GM21360 (cell line): ENCODE results near the gene SLC8A1.
A peak's percentile ranks its signal among the peaks of the same experiment; 100 is the strongest.

ENCODE experiments used
- ATAC-seq: cut with Tn5 transposase; IDR thresholded peaks from one replicate; pipeline ENCODE4 v1.9.1; 2021; ENCODE audit warnings: mild to moderate bottlenecking, moderate library complexity; ENCODE audit not compliant: unreplicated experiment

SLC8A1 gene

DNA sequence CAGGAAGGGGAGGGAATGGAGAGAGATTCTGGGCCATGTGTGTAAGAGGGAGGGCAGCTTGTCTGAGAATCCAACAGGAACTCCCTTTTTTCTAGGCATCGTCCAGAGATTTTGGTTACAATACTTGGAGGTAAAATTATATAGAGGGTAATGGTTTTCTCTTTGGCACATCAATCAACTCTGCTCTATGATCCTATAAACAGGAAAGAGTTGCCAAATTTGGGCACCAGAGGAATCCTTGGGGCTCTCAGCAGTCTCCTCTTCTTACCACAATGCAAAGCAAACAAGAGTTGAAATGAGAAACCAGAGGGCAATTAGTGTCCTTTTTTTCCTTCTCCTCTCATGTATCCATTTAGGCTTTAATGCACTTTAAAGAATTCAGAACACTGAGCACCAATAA is 243.4 kb downstream of the SLC8A1 start:
- no peak for ATAC-seq

DNA sequence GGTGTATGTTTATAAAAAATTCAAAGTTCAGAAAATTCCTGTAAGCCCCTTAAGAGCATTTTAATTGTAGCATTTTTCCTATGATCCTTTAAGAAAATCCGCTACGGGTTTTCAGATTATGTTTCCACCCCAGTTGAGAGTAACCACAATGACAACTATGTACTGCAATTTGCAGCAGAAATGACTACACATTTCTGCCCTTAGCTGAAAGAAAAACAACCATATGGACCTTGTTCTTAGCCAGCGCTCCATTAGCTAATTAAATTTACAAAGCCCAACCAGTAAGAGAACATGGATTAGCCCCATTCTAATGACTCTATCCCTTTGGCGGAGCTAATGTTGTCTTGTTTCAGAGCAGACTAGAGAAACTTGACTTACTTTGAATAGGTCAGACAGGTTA is 247.6 kb downstream of the SLC8A1 start:
- no peak for ATAC-seq

- ATAC-seq: no peak
Observed at GRCh38 chr2:40202798-40203400, 249.0 kb downstream of the SLC8A1 start.

DNA sequence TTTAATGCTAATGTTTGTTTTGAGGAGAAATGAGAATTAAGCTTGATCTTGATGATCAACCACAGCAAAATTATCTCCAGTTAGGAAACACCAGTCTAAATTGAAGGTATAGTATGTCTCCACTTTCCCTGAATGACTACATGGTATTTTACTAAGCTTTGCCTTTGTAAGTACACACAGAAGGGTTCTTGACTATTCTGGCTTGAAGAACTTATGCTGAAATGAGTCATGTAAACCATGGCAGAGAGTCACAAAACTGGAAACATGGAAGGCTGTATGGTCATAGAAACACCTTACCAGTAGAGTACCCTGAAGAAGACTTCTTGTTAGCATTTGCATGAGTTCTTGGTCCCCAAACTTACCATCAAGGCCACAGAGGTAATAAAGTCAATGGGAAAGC is 250.5 kb downstream of the SLC8A1 start:
- no peak for ATAC-seq

DNA sequence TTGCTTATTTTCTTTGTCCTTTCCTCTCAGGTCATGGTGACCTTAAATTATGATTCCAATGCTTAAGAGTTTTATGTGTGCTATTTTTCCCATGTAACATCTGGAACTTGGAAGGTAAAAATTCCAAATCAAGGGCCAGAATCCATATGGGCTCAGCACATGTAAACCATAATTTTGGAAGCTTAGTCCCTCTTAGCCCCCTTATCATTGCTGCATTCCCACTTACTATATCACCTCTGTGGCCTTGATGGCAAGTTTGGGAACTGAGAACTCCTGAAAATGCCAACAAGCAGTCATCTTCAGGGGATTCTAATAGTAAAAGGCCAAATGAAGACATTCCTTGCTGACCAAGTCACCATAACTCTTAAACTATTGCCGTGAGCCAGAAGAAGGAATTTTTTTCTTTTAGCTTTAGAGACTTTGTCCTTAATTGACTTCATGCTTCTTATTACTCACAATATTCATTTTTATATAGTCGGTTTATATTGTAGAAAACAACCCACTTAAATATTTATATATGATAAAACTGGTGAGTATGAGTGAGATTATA is 251.4 kb downstream of the SLC8A1 start:
- ATAC-seq: no peak

- ATAC-seq: no peak
Observed at GRCh38 chr2:40199771-40200170, 252.1 kb downstream of the SLC8A1 start.

DNA sequence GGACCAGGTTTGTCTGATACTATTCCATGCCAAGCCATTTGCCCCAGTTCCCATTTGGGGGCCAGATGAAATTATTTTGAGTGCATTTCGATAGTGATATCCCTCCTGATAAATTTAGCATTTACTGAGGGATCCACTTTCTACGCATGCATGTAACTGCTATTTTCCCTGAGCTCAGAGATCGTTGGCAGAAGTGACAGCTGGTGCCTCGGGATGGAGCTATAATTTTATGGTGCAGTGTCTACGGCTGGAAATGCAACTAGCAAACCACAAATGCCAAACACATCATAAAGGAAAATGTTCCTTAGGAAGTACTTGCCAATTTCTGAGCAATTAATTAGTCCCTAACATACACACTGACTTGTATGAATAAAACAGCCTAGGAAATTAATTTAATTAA is 254.8 kb downstream of the SLC8A1 start:
- ATAC-seq: no peak

DNA sequence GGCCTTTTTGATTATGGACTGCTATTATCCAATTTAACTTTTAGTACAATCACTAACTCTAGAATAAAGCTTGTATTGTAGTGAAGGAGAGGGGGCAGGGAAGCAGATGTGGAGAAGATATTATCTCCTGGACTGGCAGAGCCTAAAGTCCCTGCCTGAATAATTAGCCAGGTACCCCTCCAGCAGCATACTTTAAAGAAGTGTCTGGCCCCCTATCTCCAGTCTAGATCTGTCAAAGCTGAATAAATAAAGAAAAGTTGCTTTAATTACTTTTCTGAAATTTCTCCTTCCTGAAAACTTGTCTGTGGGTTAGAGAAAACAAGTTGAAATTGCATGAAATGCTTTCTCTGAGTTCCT is 258.2 kb downstream of the SLC8A1 start:
- no peak for ATAC-seq

DNA sequence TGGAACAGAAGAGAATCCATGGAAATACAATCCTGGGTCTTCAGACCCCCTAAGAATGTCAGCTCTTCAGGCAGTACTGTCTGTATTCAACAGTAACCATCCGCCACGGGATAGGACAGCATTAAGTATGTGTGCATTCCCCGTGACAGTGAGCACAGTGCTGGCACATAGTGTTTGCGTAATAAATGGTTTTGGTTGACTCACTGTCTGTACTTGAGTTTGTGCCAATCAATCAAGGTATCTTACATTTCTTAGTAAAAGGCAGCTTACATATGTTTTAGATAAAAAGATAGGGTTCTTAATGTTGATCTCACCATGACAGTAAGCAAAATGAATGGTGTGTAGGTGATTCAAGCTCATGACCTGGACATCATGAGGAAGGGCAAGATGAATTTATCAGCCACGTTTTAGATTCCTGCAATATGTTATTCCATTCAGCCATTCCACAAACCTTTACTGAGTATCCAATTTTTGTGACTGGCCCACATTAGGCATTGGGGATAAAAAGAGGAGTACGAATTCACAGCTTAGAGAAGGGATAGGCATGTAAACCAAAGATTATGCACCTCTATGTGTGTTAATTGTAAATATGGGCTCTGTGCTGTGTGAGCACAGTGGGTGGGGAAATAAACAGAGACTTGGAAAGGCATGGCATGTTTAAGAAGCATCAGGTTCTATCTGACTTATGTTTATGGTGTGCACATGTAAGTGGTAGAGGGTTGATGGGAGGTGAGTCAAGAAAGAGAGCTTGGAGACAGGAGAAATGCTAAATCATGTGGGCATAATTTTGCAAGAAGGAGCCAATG is 258.8 kb downstream of the SLC8A1 start:
- ATAC-seq: no peak

GRCh38 chr2:40190457-40190856 is 261.4 kb downstream of the SLC8A1 start:
- no peak for ATAC-seq

- no peak for ATAC-seq
Observed at GRCh38 chr2:40189881-40190280, 262.0 kb downstream of the SLC8A1 start.

- no peak for ATAC-seq
Observed at GRCh38 chr2:40187054-40187453, 264.8 kb downstream of the SLC8A1 start.

DNA sequence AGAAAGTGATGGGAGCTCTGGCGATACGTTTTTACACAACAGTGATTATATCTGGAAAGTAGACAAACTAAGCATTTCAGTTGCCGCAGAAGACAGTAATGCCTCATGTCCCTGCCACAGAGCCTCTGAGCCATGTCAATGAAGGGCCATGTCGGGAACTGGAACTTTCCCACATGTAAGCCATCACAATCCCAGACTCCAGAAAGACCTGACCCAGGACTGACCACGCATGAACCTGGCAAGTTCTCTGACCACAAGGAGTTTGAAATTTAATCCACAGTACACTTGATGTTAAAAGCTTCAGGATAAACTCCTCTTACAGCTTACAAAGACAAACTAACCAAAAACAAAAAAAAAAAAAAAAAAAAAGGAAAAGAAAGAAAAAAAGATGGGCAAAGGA is 267.3 kb downstream of the SLC8A1 start:
- no peak for ATAC-seq

DNA sequence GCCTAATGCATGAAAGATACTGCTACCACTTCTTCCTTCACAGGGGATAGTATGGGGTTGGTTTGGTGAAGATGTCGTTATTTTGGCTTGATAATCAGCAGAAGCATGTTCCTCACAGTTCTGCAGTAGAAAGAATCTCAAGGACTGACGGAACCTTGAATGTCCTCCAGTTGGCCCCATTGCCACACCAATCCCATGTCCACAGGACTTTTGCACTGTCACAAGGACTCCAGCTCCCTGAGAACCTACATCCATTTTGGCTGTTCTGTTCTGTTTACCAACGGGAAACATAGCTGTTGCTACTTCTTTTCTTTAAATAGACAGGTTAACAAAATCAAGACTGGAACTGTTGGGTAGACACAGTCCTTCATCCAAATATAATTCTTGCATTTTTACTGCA is 270.0 kb downstream of the SLC8A1 start:
- ATAC-seq: no peak

GRCh38 chr2:40179801-40180200 is 272.1 kb downstream of the SLC8A1 start:
- ATAC-seq: no peak

DNA sequence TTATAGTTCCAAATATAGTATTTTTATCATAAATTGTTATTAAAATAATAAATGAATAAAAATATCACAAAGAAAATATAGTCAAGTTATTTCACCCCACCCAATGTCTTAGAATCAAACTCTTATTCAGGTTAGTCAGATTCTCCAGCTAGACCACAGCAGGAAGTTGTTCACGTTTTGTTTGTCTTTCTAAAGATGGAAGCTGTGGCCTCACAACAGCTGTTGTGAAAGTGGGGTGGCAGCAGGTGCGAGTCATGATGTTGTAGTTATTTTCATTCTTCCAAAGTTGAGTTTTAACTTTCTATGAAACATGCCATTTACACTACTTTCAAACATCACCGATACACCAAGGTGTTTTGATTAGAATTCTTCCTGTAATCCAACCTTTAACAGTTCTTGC is 272.9 kb downstream of the SLC8A1 start:
- peak; percentile 85 for ATAC-seq

GRCh38 chr2:40178171-40178778 is 273.6 kb downstream of the SLC8A1 start:
- no peak for ATAC-seq

- no peak for ATAC-seq
Observed at GRCh38 chr2:40177366-40177765, 274.5 kb downstream of the SLC8A1 start.

GRCh38 chr2:40173276-40173675 is 278.6 kb downstream of the SLC8A1 start:
- no peak for ATAC-seq

DNA sequence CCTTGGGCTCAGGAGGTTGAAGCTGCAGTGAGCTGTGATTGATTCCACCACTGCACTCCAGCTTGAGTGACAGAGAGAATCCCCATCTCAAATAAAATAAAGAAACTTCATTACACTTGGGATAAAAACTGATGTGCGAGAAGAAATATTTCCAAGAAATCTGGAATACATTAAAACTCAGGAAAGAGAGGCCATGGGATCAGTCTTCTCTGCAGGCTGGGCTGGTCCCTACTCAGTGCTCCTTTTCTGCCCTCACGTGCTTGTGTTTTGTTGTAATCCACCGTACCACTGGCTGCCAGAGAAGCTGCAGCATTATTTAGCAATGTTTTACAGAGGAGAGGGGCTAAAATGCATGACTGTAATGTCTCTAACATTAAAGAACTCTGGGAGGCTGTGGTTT is 282.0 kb downstream of the SLC8A1 start:
- ATAC-seq: no peak

GRCh38 chr2:40169430-40169829 is 282.5 kb downstream of the SLC8A1 start:
- no peak for ATAC-seq

DNA sequence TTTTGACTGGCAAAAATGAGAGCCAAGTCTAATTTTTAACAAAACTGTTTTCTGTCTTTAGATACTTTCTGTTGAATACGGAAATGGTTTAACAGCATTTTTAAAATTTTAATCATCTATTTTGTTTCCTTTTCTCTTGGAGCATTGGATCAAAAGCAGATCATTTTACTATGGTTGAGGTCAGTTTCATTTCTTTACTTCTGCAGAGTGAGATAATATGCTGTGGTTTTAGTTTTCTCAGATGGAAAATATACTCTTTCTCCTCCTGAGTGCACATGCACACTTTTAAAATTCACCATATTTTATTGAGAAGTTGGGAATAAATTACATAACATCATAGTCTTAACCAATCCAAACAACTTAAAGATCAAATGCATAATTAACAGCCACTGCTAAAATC is 283.3 kb downstream of the SLC8A1 start:
- ATAC-seq: no peak
